Type B pancreatic cell (in vitro differentiated cells): ENCODE data around the gene SLC6A2. TPM values are rescaled to one million over a fixed set of nuclear protein-coding genes. Genes with fewer than 3 reads are reported as not detected.
"Not testable (repeated sequence)": the region's sequence is repeated elsewhere in the genome, so short reads cannot be mapped to it uniquely, and the experiment has no call there.

ENCODE experiments used
- DNase-seq: peaks from one replicate; pipeline ENCODE4 v3.0.0; 2021; ENCODE audit warnings: mixed read lengths; ENCODE audit not compliant: unreplicated experiment; ENCODE audit errors: extremely low spot score
- H3K27ac Mint-ChIP-seq: 2 replicates; pipeline ENCODE4 v1.8.0; 2021; ENCODE audit warnings: mild to moderate bottlenecking, mixed read lengths
- H3K27me3 Mint-ChIP-seq: 2 replicates; pipeline ENCODE4 v1.8.0; 2021; ENCODE audit warnings: mixed read lengths
- H3K36me3 Mint-ChIP-seq: 2 replicates; pipeline ENCODE4 v1.8.0; 2021; ENCODE audit warnings: mixed read lengths
- H3K4me1 Mint-ChIP-seq: one replicate; pipeline ENCODE4 v1.8.0; 2021; ENCODE audit warnings: mixed read lengths; ENCODE audit not compliant: unreplicated experiment
- H3K4me3 Mint-ChIP-seq: 2 replicates; pipeline ENCODE4 v1.8.0; 2021; ENCODE audit warnings: mild to moderate bottlenecking, mixed read lengths
- H3K9me3 Mint-ChIP-seq: 2 replicates; pipeline ENCODE4 v1.8.0; 2021; ENCODE audit warnings: mixed read lengths
- total RNA-seq: library from RNA; stranded (reverse); gene quantifications from 2 replicates; pipeline ENCODE4 v1.2.1, GENCODE V29; 2021; ENCODE audit warnings: low replicate concordance
- TF ChIP-seq, protein P1 (sequence below): fragments of 200-600 bp; sonication (generic); conservative IDR thresholded peaks from 2 replicates; pipeline ENCODE4 v1.5.0; 2021; ENCODE audit warnings: antibody characterized with exemption, mild to moderate bottlenecking

SLC6A2 gene
- total RNA-seq, 1 donor from 2014 or later: 5.7 TPM

DNA sequence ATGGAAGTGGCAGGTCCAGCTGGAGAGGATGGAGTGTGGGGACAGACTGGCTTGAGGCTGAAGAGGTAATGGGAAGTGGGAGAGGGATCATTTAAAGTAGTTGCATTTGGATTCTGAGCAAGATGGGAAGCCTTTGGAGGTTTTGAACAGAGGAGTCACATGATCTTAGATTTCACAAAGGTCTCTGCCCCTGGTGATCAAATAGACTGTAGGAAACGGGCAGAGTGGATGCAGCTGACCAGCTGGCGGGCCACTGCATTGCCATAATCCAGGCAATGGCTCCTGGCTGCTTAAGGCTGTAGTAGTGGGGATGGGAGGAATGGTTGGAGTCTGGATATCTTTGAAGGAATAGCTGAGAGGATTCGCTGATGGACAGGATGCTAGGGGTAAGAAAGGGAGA, 81.5 kb downstream of the SLC6A2 start:
- no peak overlapping the region for H3K27ac Mint-ChIP-seq
- H3K27me3 Mint-ChIP-seq: peaks cover 58% of the 10 kb centered on the region
- no peaks in the 10 kb centered on the region for H3K36me3 Mint-ChIP-seq
- no peak overlapping the region for H3K4me3 Mint-ChIP-seq
- DNase-seq: no peak
- H3K4me1 Mint-ChIP-seq: no peaks in the 10 kb centered on the region
- TF ChIP-seq, protein P1, sequence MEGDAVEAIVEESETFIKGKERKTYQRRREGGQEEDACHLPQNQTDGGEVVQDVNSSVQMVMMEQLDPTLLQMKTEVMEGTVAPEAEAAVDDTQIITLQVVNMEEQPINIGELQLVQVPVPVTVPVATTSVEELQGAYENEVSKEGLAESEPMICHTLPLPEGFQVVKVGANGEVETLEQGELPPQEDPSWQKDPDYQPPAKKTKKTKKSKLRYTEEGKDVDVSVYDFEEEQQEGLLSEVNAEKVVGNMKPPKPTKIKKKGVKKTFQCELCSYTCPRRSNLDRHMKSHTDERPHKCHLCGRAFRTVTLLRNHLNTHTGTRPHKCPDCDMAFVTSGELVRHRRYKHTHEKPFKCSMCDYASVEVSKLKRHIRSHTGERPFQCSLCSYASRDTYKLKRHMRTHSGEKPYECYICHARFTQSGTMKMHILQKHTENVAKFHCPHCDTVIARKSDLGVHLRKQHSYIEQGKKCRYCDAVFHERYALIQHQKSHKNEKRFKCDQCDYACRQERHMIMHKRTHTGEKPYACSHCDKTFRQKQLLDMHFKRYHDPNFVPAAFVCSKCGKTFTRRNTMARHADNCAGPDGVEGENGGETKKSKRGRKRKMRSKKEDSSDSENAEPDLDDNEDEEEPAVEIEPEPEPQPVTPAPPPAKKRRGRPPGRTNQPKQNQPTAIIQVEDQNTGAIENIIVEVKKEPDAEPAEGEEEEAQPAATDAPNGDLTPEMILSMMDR: no peak
- no peaks in the 10 kb centered on the region for H3K9me3 Mint-ChIP-seq

DNA sequence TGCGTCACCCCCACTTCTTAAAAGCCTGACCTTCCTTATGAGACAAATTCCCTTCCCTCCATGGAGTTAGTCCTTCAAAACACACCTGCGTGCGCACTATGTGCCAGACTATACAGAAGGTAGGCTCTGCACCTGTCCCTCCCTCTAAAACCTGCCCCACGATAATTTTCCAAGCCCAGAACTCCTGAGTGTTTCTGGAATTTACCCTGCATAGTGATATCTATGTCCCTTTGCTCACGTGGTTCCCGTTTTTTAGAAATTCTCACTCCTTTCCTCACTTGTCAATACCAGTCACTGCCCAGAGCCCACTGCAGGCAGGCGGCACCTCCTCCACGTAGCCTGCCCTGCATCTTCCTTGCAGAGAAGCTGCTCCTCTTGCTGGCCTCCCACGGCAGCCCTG, 82.2 kb downstream of the SLC6A2 start:
- Mint-ChIP-seq H3K36me3 (no peaks in the 10 kb centered on the region), H3K4me3 (no peak overlapping the region), H3K27me3 (peaks cover 64% of the 10 kb centered on the region), H3K4me1 (no peaks in the 10 kb centered on the region), H3K9me3 (no peaks in the 10 kb centered on the region), H3K27ac (no peak overlapping the region)
- DNase-seq: no peak
- TF ChIP-seq, protein P1: no peak

DNA sequence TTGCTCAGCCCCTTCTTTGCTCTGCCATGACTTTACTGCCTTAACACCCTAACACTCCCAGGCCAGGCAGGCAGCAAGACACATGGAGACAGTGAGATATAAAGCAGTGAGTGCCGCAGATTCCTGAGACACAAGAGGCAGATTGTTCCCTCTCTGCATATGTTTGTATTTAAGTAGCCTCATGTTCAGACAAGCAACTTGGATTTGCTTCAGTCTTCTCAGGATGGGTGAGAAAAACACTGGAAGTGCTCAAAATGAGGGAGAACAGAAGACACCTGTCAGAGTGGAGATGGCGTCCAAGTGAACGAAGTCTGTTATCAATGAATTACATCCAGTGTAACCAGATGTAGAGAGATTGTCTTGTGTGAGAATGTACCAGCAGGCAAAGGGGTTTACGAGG, 90.3 kb downstream of the SLC6A2 start:
- no peaks in the 10 kb centered on the region for H3K4me1 Mint-ChIP-seq
- TF ChIP-seq, protein P1: no peak
- no peak overlapping the region for H3K27ac Mint-ChIP-seq
- no peaks in the 10 kb centered on the region for H3K9me3 Mint-ChIP-seq
- no peaks in the 10 kb centered on the region for H3K36me3 Mint-ChIP-seq
- no peak for DNase-seq
- no peak overlapping the region for H3K4me3 Mint-ChIP-seq
- peaks cover 53% of the 10 kb centered on the region for H3K27me3 Mint-ChIP-seq

DNA sequence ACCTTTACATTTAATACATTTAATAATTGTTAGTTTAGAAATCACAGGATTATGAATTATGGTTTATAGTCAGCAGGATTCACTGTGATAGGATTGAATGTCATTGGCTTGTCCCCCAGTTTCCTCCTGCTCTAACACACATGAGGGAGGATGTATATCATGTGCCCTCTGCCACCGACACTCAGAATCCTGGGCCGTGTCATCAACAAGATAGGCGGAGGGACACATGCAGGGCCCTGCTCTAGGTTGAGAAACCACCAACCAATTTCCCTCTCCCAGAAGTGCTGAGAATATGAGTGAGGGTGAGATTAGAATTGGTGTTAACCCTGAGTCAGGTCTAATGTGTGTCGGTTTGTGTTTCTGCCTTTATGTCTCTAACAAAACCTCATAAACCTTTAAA, 92.0 kb downstream of the SLC6A2 start:
- Mint-ChIP-seq H3K4me1 (no peaks in the 10 kb centered on the region), H3K9me3 (no peaks in the 10 kb centered on the region), H3K27ac (no peak overlapping the region), H3K36me3 (no peaks in the 10 kb centered on the region), H3K4me3 (no peak overlapping the region), H3K27me3 (peaks cover 37% of the 10 kb centered on the region)
- TF ChIP-seq, protein P1: no peak
- DNase-seq: no peak

DNA sequence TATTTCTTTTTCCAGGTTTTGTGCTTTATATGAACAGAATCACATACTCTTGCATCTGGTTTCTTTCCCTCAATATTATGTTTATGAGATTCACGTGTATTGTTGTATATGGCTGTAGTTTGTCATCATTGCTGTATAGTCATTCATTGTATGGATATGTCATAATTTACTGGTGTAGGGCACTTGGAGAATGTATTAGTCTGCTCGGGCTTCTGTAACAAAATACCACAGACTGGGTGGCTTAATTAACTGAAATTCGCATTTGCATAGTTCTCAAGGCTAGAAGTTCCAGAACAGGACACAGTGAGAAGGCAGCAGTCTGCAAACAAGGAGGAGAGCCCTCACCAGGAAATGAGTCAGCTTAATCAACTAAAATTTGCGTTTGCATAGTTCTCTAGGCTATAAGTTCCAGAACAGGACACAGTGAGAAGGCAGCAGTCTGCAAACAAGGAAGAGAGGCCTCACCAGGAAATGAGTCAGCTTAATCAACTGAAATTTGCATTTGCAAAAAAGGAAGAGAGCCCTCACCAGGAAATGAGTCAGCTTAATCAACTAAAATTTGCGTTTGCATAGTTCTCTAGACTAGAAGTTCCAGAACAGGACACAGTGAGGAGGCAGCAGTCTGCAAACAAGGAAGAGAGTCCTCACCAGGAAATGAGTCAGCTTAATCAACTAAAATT, 96.8 kb downstream of the SLC6A2 start:
- not testable (repeated sequence) for H3K4me3 Mint-ChIP-seq, H3K27me3 Mint-ChIP-seq, H3K4me1 Mint-ChIP-seq, DNase-seq, H3K36me3 Mint-ChIP-seq, H3K9me3 Mint-ChIP-seq
- peak overlapping the region; percentile 97 for H3K27ac Mint-ChIP-seq

DNA sequence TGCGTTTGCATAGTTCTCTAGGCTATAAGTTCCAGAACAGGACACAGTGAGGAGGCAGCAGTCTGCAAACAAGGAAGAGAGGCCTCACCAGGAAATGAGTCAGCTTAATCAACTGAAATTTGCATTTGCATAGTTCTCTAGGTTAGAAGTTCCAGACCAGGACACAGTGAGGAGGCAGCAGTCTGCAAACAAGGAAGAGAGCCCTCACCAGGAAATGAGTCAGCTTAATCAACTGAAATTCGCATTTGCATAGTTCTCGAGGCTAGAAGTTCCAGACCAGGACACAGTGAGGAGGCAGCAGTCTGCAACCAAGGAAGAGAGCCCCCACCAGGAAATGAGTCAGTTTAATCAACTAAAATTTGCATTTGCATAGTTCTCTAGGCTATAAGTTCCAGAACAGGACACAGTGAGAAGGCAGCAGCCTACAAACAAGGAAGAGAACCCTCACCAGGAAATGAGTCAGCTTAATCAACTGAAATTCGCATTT, 97.4 kb downstream of the SLC6A2 start:
- not testable (repeated sequence) for H3K4me3 Mint-ChIP-seq

More for the DNA sequence above, 97.4 kb downstream of the SLC6A2 start:
- not testable (repeated sequence) for H3K9me3 Mint-ChIP-seq, H3K36me3 Mint-ChIP-seq, H3K27me3 Mint-ChIP-seq, DNase-seq, H3K4me1 Mint-ChIP-seq
- peak overlapping the region; percentile 97 for H3K27ac Mint-ChIP-seq

Other genes with a start within 250 kb of the SLC6A2 start
- gene MMP2, start 176.8 kb upstream of the SLC6A2 start, total RNA-seq: 5.7 and 106 TPM in 2 replicates
- gene LPCAT2, start 146.9 kb upstream of the SLC6A2 start, total RNA-seq: 18.9 and 38.6 TPM in 2 replicates
- gene CAPNS2, start 89.3 kb upstream of the SLC6A2 start, total RNA-seq: 4.7 and 24.6 TPM in 2 replicates
- gene CES1, start 177.1 kb downstream of the SLC6A2 start, total RNA-seq: 2.1 and 3.9 TPM in 2 replicates
- not detected in 2 replicates for gene CES5A, start 219.4 kb downstream of the SLC6A2 start, total RNA-seq